Activated CD8-positive, alpha-beta memory T cell treated with anti-CD3 and anti-CD28 coated beads, Interleukin-2, amount 50 U/mL, for 1 hour (primary cell): ENCODE results near the gene PARK7.
"Not testable (repeated sequence)": the region's sequence is repeated elsewhere in the genome, so short reads cannot be mapped to it uniquely, and the experiment has no call there.

Experiments used
- DNase-seq: peaks from one replicate; pipeline ENCODE4 v3.0.0-alpha.2; 2020; ENCODE audit errors: extremely low read depth

PARK7 gene

GRCh38 chr1:7943251-7943650 is 18.3 kb upstream of the PARK7 start:
- DNase-seq, result no peak

GRCh38 chr1:7948960-7949359 is 12.6 kb upstream of the PARK7 start:
- DNase-seq, result no peak

- not testable (repeated sequence) for DNase-seq
These were observed 8.7 kb upstream of the PARK7 start for GRCh38 chr1:7952791-7953190.

GRCh38 chr1:7953850-7954609 is 7.5 kb upstream of the PARK7 start:
- DNase-seq, result peak; percentile 51

- no peak for DNase-seq
These were observed 6.8 kb upstream of the PARK7 start for GRCh38 chr1:7954683-7955082.

GRCh38 chr1:7956218-7957032 is 5.1 kb upstream of the PARK7 start:
- DNase-seq, result no peak

- no peak for DNase-seq
These were observed 1.3 kb upstream of the PARK7 start for GRCh38 chr1:7960165-7960564.

- no peak for DNase-seq
These were observed 670 bp upstream of the PARK7 start for GRCh38 chr1:7960867-7961215.

- DNase-seq, result no peak
These were observed 464 bp downstream of the PARK7 start for GRCh38 chr1:7962014-7962335.

- no peak for DNase-seq
These were observed 1.3 kb downstream of the PARK7 start for GRCh38 chr1:7962636-7963377.

- DNase-seq, result not testable (repeated sequence)
These were observed 1.8 kb downstream of the PARK7 start for GRCh38 chr1:7963378-7963730.

GRCh38 chr1:7963841-7964240 is 2.3 kb downstream of the PARK7 start:
- not testable (repeated sequence) for DNase-seq

GRCh38 chr1:7964476-7964875 is 3.0 kb downstream of the PARK7 start:
- no peak for DNase-seq

- DNase-seq, result no peak
These were observed 5.7 kb downstream of the PARK7 start for GRCh38 chr1:7967196-7967595.

GRCh38 chr1:7967651-7968050 is 6.1 kb downstream of the PARK7 start:
- no peak for DNase-seq

GRCh38 chr1:7970246-7970645 is 8.7 kb downstream of the PARK7 start:
- no peak for DNase-seq

- DNase-seq, result no peak
These were observed 9.5 kb downstream of the PARK7 start for GRCh38 chr1:7971024-7971423.

GRCh38 chr1:7972285-7972684 is 10.8 kb downstream of the PARK7 start:
- no peak for DNase-seq

- no peak for DNase-seq
These were observed 11.6 kb downstream of the PARK7 start for GRCh38 chr1:7973086-7973485.

- DNase-seq, result no peak
These were observed 13.8 kb downstream of the PARK7 start for GRCh38 chr1:7975212-7975865.

GRCh38 chr1:7980984-7981383 is 19.5 kb downstream of the PARK7 start:
- DNase-seq, result no peak

- DNase-seq, result no peak
These were observed 21.7 kb downstream of the PARK7 start for GRCh38 chr1:7983086-7983778.
